Calu3 (cell line): Measurements from ENCODE around the gene SLC24A1. TPM values are rescaled to one million over a fixed set of nuclear protein-coding genes. Genes with fewer than 3 reads are reported as not detected.

ENCODE experiments used
- BruUV-seq: library from RNA; stranded (reverse); fragments of 400-500 nt; replicated peaks from 2 replicates; lab custom pipeline; 2021; lab: Mats Ljungman, UMichigan
- CTCF ChIA-PET: fragments of 300-600 bp; sonication (Branson Sonifier 250); formaldehyde crosslinking; loops from one replicate; lab custom pipeline; 2022; ENCODE audit warnings: antibody characterized with exemption; lab: Charles Lee
- DNase-seq: peaks from one replicate; pipeline ENCODE4 v3.0.0; 2022
- H3K27ac Mint-ChIP-seq: one replicate; pipeline ENCODE4 v1.8.0; 2022; ENCODE audit warnings: mixed read lengths; ENCODE audit not compliant: unreplicated experiment
- H3K27me3 Mint-ChIP-seq: one replicate; pipeline ENCODE4 v1.8.0; 2022; ENCODE audit warnings: mixed read lengths; ENCODE audit not compliant: unreplicated experiment
- H3K36me3 Mint-ChIP-seq: one replicate; pipeline ENCODE4 v1.8.0; 2022; ENCODE audit warnings: mild to moderate bottlenecking, moderate library complexity, mixed read lengths; ENCODE audit not compliant: insufficient read depth, unreplicated experiment
- H3K4me1 Mint-ChIP-seq: one replicate; pipeline ENCODE4 v1.8.0; 2022; ENCODE audit warnings: mild to moderate bottlenecking, low read depth, mixed read lengths; ENCODE audit not compliant: unreplicated experiment
- H3K4me3 Mint-ChIP-seq: one replicate; pipeline ENCODE4 v1.8.0; 2022; ENCODE audit warnings: mild to moderate bottlenecking, low read depth, moderate library complexity, mixed read lengths; ENCODE audit not compliant: unreplicated experiment
- H3K9me3 Mint-ChIP-seq: one replicate; pipeline ENCODE4 v1.8.0; 2022; ENCODE audit warnings: low read depth, mixed read lengths; ENCODE audit not compliant: unreplicated experiment
- CTCF ChIP-seq: fragments of 200-600 bp; IDR thresholded peaks from one replicate; pipeline ENCODE4 v1.8.0; 2022; ENCODE audit warnings: antibody characterized with exemption; ENCODE audit not compliant: unreplicated experiment
- intact Hi-C: fragments of 100-400 bp; cut with micrococcal nuclease; formaldehyde crosslinking; loops from one replicate; pipeline ENCODE4 v1.10.0; 2022; ENCODE audit not compliant: unreplicated experiment
- total RNA-seq: library from RNA; stranded (reverse); gene quantifications from 2 replicates; pipeline ENCODE4 v1.2.3, GENCODE V29; 2022

Gene SLC24A1
- total RNA-seq, 1 experiment from 2014 or later = 9.0 TPM

- no peak overlapping the region for H3K27ac Mint-ChIP-seq
- H3K4me3 Mint-ChIP-seq = no peak overlapping the region
- DNase-seq = no peak
- no TSS peak for BruUV-seq
- CTCF ChIA-PET = no interaction called here
- no peaks in the 10 kb centered on the region for H3K9me3 Mint-ChIP-seq
- no peaks in the 10 kb centered on the region for H3K27me3 Mint-ChIP-seq
- intact Hi-C loops = no loop called here
- TF ChIP-seq CTCF = no peak
- H3K36me3 Mint-ChIP-seq = no peaks in the 10 kb centered on the region
- peaks cover under 1% of the 10 kb centered on the region for H3K4me1 Mint-ChIP-seq
These were observed 22.5 kb downstream of the SLC24A1 start for GRCh38 chr15:65644282-65644681.

GRCh38 chr15:65645392-65645791 lies 23.7 kb downstream of the SLC24A1 start:
- Mint-ChIP-seq H3K9me3 (no peaks in the 10 kb centered on the region), H3K36me3 (no peaks in the 10 kb centered on the region), H3K4me3 (no peak overlapping the region), H3K27me3 (no peaks in the 10 kb centered on the region), H3K27ac (no peak overlapping the region), H3K4me1 (no peaks in the 10 kb centered on the region)
- intact Hi-C loops = no loop called here
- CTCF ChIA-PET = no interaction called here
- no TSS peak for BruUV-seq
- DNase-seq = no peak
- no peak for TF ChIP-seq CTCF

GRCh38 chr15:65646486-65646885 lies 24.7 kb downstream of the SLC24A1 start:
- CTCF ChIA-PET = no interaction called here
- H3K9me3 Mint-ChIP-seq = no peaks in the 10 kb centered on the region
- no peaks in the 10 kb centered on the region for H3K36me3 Mint-ChIP-seq
- no TSS peak for BruUV-seq
- intact Hi-C loops = no loop called here
- no peak overlapping the region for H3K27ac Mint-ChIP-seq
- DNase-seq = no peak
- H3K4me3 Mint-ChIP-seq = no peak overlapping the region
- H3K27me3 Mint-ChIP-seq = no peaks in the 10 kb centered on the region
- H3K4me1 Mint-ChIP-seq = no peaks in the 10 kb centered on the region
- no peak for TF ChIP-seq CTCF

GRCh38 chr15:65650312-65651041 lies 28.7 kb downstream of the SLC24A1 start:
- Mint-ChIP-seq H3K36me3 (peaks cover 7% of the 10 kb centered on the region), H3K4me3 (no peak overlapping the region), H3K4me1 (peaks cover 22% of the 10 kb centered on the region), H3K9me3 (no peaks in the 10 kb centered on the region), H3K27me3 (no peaks in the 10 kb centered on the region), H3K27ac (no peak overlapping the region)
- CTCF ChIA-PET = interaction anchor here (3.3 kb wide), 1 partner anchor 12 kb away, joined by 9 read pairs; no protein-coding TSS in a partner anchor
- intact Hi-C loops = no loop called here
- BruUV-seq = no TSS peak
- no peak for TF ChIP-seq CTCF
- DNase-seq = no peak
